ENCODE data around the gene CCDC81. TPM values are rescaled to one million over a fixed set of nuclear protein-coding genes. Genes with fewer than 3 reads are reported as not detected.

CCDC81 gene
- total and polyA plus RNA-seq, 2 of the 4 experiments (the other 2 are of a cell fraction), result 3.1 to 6.5 TPM

GRCh38 chr11:86377972-86378371 lies 3.3 kb downstream of the CCDC81 start:
- no TSS peak for BruUV-seq (replicated peaks)
- Histone ChIP-seq H3K23ac (ENCODE audit: low read depth, low read length) (no peak overlapping the region), H3K9ac (ENCODE audit: low read depth, low read length) (no peak overlapping the region), H3K27ac (ENCODE audit: insufficient read depth, low read length) (no peak overlapping the region), H2BK120ac (ENCODE audit: low read depth, low read length) (no peak overlapping the region), H3K14ac (replicated peaks; ENCODE audit: low read depth, low read length) (no peak overlapping the region), H3K56ac (ENCODE audit: extremely low read depth, insufficient read depth, low read length) (no peak overlapping the region), H3K36me3 (ENCODE audit: control insufficient read depth, insufficient read depth, low read length) (no peaks in the 10 kb centered on the region), H3K4ac (ENCODE audit: low read depth, low read length) (no peak overlapping the region), H2BK20ac (ENCODE audit: low read depth, low read length) (no peak overlapping the region), H3K27me3 (ENCODE audit: control insufficient read depth, insufficient read depth, low read length) (no peaks in the 10 kb centered on the region), H3K79me1 (ENCODE audit: low read depth in 1 of 2, low read length in 2 of 2) (no peaks in the 10 kb centered on the region), H4K8ac (ENCODE audit: low read depth in 2 of 2, low read length in 2 of 2) (no peak overlapping the region), H3K4me2 (ENCODE audit: low read depth, low read length) (no peak overlapping the region), H2AK9ac (replicated peaks; ENCODE audit: low read depth, low read length, poor library complexity) (no peak overlapping the region), H3K4me1 (ENCODE audit: control insufficient read depth, insufficient read depth, low read length) (peaks cover 2% of the 10 kb centered on the region; the same call in 1 of the 2 replicates), H2AFZ (replicated peaks; ENCODE audit: low read length, poor library complexity) (no peak overlapping the region), H3K18ac (ENCODE audit: low read depth, low read length) (no peak overlapping the region), H3K9me3 (ENCODE audit: control insufficient read depth, insufficient read depth, low read length) (no peaks in the 10 kb centered on the region), H3K4me3 (ENCODE audit: insufficient read depth, low read depth, low read length) (no peak overlapping the region), H4K20me1 (ENCODE audit: insufficient read depth, low read length) (no peaks in the 10 kb centered on the region), H3K9me1 (ENCODE audit: insufficient read depth, low read length) (no peaks in the 10 kb centered on the region), H2BK5ac (ENCODE audit: low read depth, low read length, poor library complexity, severe bottlenecking) (no peak overlapping the region), H4K5ac (ENCODE audit: low read depth, low read length) (no peak overlapping the region), H2AK5ac (ENCODE audit: low read depth, low read length) (no peak overlapping the region), H2BK15ac (ENCODE audit: low read depth, low read length) (no peak overlapping the region), H4K91ac (ENCODE audit: insufficient read depth, low read depth, low read length) (no peak overlapping the region)
- ChIA-PET POLR2A (ENCODE audit: unreplicated experiment) (no interaction called here), CTCF (no interaction called here)
- no peak for ATAC-seq (ENCODE audit: low read depth)
- TF ChIP-seq MAFK (IDR thresholded peaks at IDR 0.05; ENCODE audit: low read depth, low read length) (peak; percentile 83), USF2 (IDR thresholded peaks at IDR 0.05; ENCODE audit: low read depth, low read length) (no peak), BHLHE40 (IDR thresholded peaks at IDR 0.05; ENCODE audit: low read depth, low read length) (no peak), NFE2L2 (IDR thresholded peaks at IDR 0.05; ENCODE audit: low read depth, low read length) (peak; percentile 31; the same call in 1 of the 2 replicates)
- in situ Hi-C loops (cut with MboI; ENCODE audit: low sequenced_read_pairs) (no loop called here), intact Hi-C loops (cut with micrococcal nuclease) (no loop called here), dilution Hi-C loops (cut with HindIII; ENCODE audit: low sequenced_read_pairs, unreplicated experiment) (no loop called here)
- DNase-seq, result no peak
